Measurements from ENCODE around the gene PELI2. TPM values are rescaled to one million over a fixed set of nuclear protein-coding genes. Genes with fewer than 3 reads are reported as not detected.
A peak's percentile ranks its signal among the peaks of the same experiment; 100 is the strongest.

PELI2 gene
- total RNA-seq, 1 donor from 2014 or later = 9.1 TPM

- DNase-seq (ENCODE audit: low spot score) = no peak
These were observed 223.7 kb downstream of the PELI2 start for GRCh38 chr14:56341766-56342493.

- DNase-seq (ENCODE audit: low spot score) = peak; percentile 43
These were observed 224.3 kb downstream of the PELI2 start for GRCh38 chr14:56342494-56342942.

- DNase-seq (ENCODE audit: low spot score) = no peak
These were observed 231.7 kb downstream of the PELI2 start for GRCh38 chr14:56349960-56350359.
